ENCODE results near the gene VPS33B.

Gene VPS33B
- long read RNA-seq, transcript VPS33B-201 (23 exons, 2,767 nt), result major isoform, 158 of 184 reads
- long read RNA-seq, partial matches to known transcripts, result 2 of 184 reads
- long read RNA-seq, other reads (novel, unspliced or antisense), result 22 of 184 reads

DNA sequence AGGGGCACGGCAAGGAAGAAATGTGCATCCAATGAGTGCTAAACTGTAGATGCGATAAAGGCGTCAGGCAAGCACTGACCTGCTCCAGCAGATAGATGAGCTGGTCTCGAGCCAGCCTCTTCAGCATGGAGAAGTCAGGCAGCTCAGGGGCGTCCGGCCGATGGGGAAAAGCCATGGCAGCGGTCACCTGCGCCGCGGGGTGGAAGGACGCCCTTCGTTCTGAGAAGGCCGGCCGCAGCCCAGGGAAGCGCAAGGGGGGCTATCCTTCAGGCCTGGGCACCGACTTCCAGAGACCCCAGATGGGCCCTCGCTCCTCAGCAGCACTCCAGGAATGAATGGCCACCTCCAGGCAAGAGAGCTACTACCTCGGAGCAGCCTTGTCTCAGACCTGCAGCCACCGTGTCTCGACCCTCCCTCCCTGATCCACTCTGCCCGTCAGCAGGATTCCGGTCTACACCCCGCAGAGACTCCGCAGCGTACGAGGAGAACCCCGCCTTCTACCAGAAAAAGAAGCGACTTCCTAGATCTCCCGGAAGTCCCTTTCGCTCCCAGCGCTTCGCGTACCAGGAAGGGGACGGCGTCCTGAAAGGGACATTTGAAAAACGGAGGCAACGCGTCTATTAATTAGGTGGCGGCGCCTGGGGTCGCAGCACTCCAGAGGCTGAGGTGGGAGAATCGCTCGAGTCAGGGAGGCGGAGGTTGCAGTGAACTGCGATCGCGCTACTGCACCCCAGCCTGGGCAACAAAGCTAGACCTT lies at the start of gene VPS33B:
VPS33B (minus strand) TSS at position 520 of the 757 bp plus-strand sequence; CDS start at position 175, 345 bp downstream.
- Histone ChIP-seq H3K4me3 (replicated peaks; ENCODE audit: insufficient read depth, low read length) (peak within 1 kb of the TSS; percentile 100), H3K27me3 (ENCODE audit: insufficient read depth, poor library complexity, severe bottlenecking) (no peaks in the 10 kb centered on the region), H3K27ac (replicated peaks) (peak within 1 kb of the TSS; percentile 70)
- peak; percentile 88 to 93 for DNase-seq (ENCODE audit: low read depth in 1 of 2, low spot score in 1 of 2)
- TF ChIP-seq, protein P1, sequence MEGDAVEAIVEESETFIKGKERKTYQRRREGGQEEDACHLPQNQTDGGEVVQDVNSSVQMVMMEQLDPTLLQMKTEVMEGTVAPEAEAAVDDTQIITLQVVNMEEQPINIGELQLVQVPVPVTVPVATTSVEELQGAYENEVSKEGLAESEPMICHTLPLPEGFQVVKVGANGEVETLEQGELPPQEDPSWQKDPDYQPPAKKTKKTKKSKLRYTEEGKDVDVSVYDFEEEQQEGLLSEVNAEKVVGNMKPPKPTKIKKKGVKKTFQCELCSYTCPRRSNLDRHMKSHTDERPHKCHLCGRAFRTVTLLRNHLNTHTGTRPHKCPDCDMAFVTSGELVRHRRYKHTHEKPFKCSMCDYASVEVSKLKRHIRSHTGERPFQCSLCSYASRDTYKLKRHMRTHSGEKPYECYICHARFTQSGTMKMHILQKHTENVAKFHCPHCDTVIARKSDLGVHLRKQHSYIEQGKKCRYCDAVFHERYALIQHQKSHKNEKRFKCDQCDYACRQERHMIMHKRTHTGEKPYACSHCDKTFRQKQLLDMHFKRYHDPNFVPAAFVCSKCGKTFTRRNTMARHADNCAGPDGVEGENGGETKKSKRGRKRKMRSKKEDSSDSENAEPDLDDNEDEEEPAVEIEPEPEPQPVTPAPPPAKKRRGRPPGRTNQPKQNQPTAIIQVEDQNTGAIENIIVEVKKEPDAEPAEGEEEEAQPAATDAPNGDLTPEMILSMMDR (IDR thresholded peaks at IDR 0.05; ENCODE audit: insufficient read depth, low read length), result no peak
- TF ChIP-seq POLR2AphosphoS5 (IDR thresholded peaks at IDR 0.05; ENCODE audit: low read depth) (peak; percentile 78), GABPA (IDR thresholded peaks at IDR 0.05; ENCODE audit: low read depth) (peak; percentile 82)
- TF ChIP-seq, protein P2, sequence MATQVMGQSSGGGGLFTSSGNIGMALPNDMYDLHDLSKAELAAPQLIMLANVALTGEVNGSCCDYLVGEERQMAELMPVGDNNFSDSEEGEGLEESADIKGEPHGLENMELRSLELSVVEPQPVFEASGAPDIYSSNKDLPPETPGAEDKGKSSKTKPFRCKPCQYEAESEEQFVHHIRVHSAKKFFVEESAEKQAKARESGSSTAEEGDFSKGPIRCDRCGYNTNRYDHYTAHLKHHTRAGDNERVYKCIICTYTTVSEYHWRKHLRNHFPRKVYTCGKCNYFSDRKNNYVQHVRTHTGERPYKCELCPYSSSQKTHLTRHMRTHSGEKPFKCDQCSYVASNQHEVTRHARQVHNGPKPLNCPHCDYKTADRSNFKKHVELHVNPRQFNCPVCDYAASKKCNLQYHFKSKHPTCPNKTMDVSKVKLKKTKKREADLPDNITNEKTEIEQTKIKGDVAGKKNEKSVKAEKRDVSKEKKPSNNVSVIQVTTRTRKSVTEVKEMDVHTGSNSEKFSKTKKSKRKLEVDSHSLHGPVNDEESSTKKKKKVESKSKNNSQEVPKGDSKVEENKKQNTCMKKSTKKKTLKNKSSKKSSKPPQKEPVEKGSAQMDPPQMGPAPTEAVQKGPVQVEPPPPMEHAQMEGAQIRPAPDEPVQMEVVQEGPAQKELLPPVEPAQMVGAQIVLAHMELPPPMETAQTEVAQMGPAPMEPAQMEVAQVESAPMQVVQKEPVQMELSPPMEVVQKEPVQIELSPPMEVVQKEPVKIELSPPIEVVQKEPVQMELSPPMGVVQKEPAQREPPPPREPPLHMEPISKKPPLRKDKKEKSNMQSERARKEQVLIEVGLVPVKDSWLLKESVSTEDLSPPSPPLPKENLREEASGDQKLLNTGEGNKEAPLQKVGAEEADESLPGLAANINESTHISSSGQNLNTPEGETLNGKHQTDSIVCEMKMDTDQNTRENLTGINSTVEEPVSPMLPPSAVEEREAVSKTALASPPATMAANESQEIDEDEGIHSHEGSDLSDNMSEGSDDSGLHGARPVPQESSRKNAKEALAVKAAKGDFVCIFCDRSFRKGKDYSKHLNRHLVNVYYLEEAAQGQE (IDR thresholded peaks at IDR 0.05; ENCODE audit: insufficient replicate concordance, low read depth), result peak; percentile 51

DNA sequence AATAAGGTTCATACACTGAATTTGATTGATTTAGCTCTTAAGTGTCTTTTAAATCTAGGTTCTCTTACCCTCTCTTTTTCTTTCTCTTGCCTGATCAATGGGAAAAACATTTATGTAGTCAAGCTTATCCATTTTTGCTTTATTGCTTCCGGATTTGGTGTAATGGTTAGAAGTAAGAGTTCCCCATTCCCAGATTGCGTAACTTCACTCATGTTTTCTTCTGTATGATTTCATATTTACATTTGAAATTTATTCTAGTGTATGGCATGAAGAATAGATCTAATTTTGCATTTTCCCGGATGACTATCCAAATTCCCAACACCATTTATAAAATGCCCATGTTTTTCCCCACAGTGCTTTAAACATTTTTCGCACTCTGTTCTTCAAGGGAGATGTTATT lies 49.8 kb upstream of the VPS33B start:
- peaks cover 3% of the 10 kb centered on the region for H3K27me3 ChIP-seq (ENCODE audit: insufficient read depth, poor library complexity, severe bottlenecking)
- TF ChIP-seq, protein P1 (IDR thresholded peaks at IDR 0.05; ENCODE audit: insufficient read depth, low read length), result no peak
- TF ChIP-seq GABPA (IDR thresholded peaks at IDR 0.05; ENCODE audit: low read depth) (no peak), POLR2AphosphoS5 (IDR thresholded peaks at IDR 0.05; ENCODE audit: low read depth) (no peak), SPI1 (IDR thresholded peaks at IDR 0.05; ENCODE audit: borderline replicate concordance, low read depth) (peak; percentile 36)
- TF ChIP-seq, protein P2 (IDR thresholded peaks at IDR 0.05; ENCODE audit: insufficient replicate concordance, low read depth), result no peak
- no peak for DNase-seq (ENCODE audit: low read depth in 1 of 2, low spot score in 1 of 2)
- no peak overlapping the region for H3K4me3 ChIP-seq (replicated peaks; ENCODE audit: insufficient read depth, low read length)
- no peak overlapping the region for H3K27ac ChIP-seq (replicated peaks)

DNA sequence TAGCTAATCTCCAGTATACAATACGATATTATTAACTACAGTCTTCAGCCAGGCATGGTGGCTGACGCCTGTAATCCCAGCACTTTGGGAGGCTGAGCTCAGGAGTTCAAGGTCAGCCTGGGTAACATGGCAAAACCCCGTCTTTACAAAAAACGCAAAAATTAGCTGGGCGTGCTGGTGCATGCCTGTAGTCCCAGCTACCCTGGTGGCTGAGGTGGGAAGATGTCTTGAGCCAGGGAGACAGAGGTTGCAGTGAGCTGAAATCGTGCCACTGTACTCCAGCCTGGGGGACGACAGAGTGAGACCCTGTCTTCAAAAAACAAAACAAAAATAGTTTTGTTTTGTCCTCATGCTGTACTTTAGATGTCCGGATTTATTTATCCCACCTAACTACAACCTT lies 48.5 kb upstream of the VPS33B start:
- H3K27me3 ChIP-seq (ENCODE audit: insufficient read depth, poor library complexity, severe bottlenecking), result peaks cover 3% of the 10 kb centered on the region
- no peak for TF ChIP-seq POLR2AphosphoS5 (IDR thresholded peaks at IDR 0.05; ENCODE audit: low read depth)
- TF ChIP-seq SPI1 (IDR thresholded peaks at IDR 0.05; ENCODE audit: borderline replicate concordance, low read depth), result no peak
- TF ChIP-seq, protein P1 (IDR thresholded peaks at IDR 0.05; ENCODE audit: insufficient read depth, low read length), result no peak
- TF ChIP-seq GABPA (IDR thresholded peaks at IDR 0.05; ENCODE audit: low read depth), result no peak
- TF ChIP-seq, protein P2 (IDR thresholded peaks at IDR 0.05; ENCODE audit: insufficient replicate concordance, low read depth), result no peak
- H3K4me3 ChIP-seq (replicated peaks; ENCODE audit: insufficient read depth, low read length), result no peak overlapping the region
- no peak overlapping the region for H3K27ac ChIP-seq (replicated peaks)
- DNase-seq (ENCODE audit: low read depth in 1 of 2, low spot score in 1 of 2), result no peak
